H1 (cell line): ENCODE data around the gene GRID2. TPM values are rescaled to one million over a fixed set of nuclear protein-coding genes. Genes with fewer than 3 reads are reported as not detected.

Experiments
- CTCF ChIA-PET: fragments of 300-600 bp; sonication (Branson Sonifier 250); formaldehyde crosslinking; loops from one replicate; lab custom pipeline; 2021; ENCODE audit not compliant: partially characterized antibody; lab: Charles Lee
- POLR2A ChIA-PET: fragments of 300-600 bp; sonication (Branson Sonifier 250); formaldehyde crosslinking; loops from one replicate; lab custom pipeline; 2021; ENCODE audit warnings: inconsistent platforms; ENCODE audit not compliant: partially characterized antibody; lab: Charles Lee
- DNase-seq, 2 experiments: peaks; one replicate each; pipeline versions ENCODE4 v3.0.0 to v3.0.0-alpha.2; 2010 to 2022; ENCODE audit warnings: low spot score in 2 of 2, low read depth in 1 of 2, mixed read lengths in 1 of 2
- FAIRE-seq: peaks from 2 replicates; lab custom pipeline; 2011; peaks lifted over from hg19 to GRCh38; lab: Jason Lieb, UNC
- H2AFZ ChIP-seq: 2 replicates; pipeline ENCODE4 v1.8.1; 2012; ENCODE audit warnings: low read length, inconsistent platforms
- H2AK5ac ChIP-seq: 2 replicates; pipeline ENCODE4 v1.6.1; 2013; ENCODE audit warnings: low read depth, low read length
- H2BK120ac ChIP-seq: replicated peaks from 2 replicates; pipeline ENCODE3; 2013; ENCODE audit warnings: low read depth, low read length, inconsistent platforms
- H2BK12ac ChIP-seq: 2 replicates; pipeline ENCODE4 v1.6.1; 2013; ENCODE audit warnings: low read depth, low read length
- H2BK15ac ChIP-seq: 2 replicates; pipeline ENCODE4 v1.6.1; 2013; ENCODE audit warnings: low read length
- H2BK20ac ChIP-seq: 2 replicates; pipeline ENCODE4 v1.6.1; 2013; ENCODE audit warnings: low read length
- H2BK5ac ChIP-seq: 2 replicates; pipeline ENCODE4 v1.6.1; 2013; ENCODE audit warnings: low read depth, low read length
- H3K14ac ChIP-seq: 2 replicates; pipeline ENCODE4 v1.6.1; 2013; ENCODE audit warnings: inconsistent platforms; ENCODE audit not compliant: insufficient read length
- H3K18ac ChIP-seq: 2 replicates; pipeline ENCODE4 v1.6.1; 2013; ENCODE audit warnings: low read length; ENCODE audit errors: extremely low read depth
- H3K23ac ChIP-seq: 2 replicates; pipeline ENCODE4 v1.6.1; 2013; ENCODE audit warnings: inconsistent platforms; ENCODE audit not compliant: insufficient read length
- H3K23me2 ChIP-seq: 2 replicates; pipeline ENCODE4 v1.6.1; 2013; ENCODE audit warnings: low read depth, low read length
- H3K27ac ChIP-seq: 2 replicates; pipeline ENCODE4 v1.6.1; 2011; ENCODE audit warnings: low read depth, low read length, inconsistent platforms
- H3K27me3 ChIP-seq, 4 experiments: replicated peaks in 1 of 4; 1 replicate in 1 of 4; 2 replicates in 3 of 4; pipeline versions ENCODE4 v1.6.1 to v1.8.1; 2011 to 2013; ENCODE audit warnings: low read length in 3 of 4, mild to moderate bottlenecking in 3 of 4, inconsistent platforms in 2 of 4, mixed read lengths in 2 of 4, moderate library complexity in 1 of 4; ENCODE audit not compliant: control insufficient read depth in 3 of 4, insufficient read depth in 3 of 4; ENCODE audit errors: extremely low read depth in 1 of 4
- H3K36me3 ChIP-seq, 4 experiments: 2 replicates each; pipeline versions ENCODE4 v1.6.1 to v1.8.1; 2011 to 2013; ENCODE audit warnings: mild to moderate bottlenecking in 4 of 4, low read length in 3 of 4, moderate library complexity in 2 of 4, control low read depth in 1 of 4, inconsistent platforms in 1 of 4; ENCODE audit not compliant: insufficient read depth in 4 of 4, control insufficient read depth in 2 of 4
- H3K4ac ChIP-seq: replicated peaks from 2 replicates; pipeline ENCODE3; 2013; ENCODE audit warnings: low read length, low read depth, mixed read lengths, inconsistent platforms; ENCODE audit not compliant: insufficient read length
- H3K4me1 ChIP-seq, 4 experiments: replicated peaks in 1 of 4; 1 replicate in 1 of 4; 2 replicates in 3 of 4; pipeline versions ENCODE4 v1.6.1 to v1.8.1; 2011 to 2013; ENCODE audit warnings: low read length in 3 of 4, inconsistent platforms in 2 of 4, mixed read lengths in 1 of 4; ENCODE audit not compliant: insufficient read depth in 4 of 4, control insufficient read depth in 3 of 4
- H3K4me2 ChIP-seq, 2 experiments: 2 replicates each; pipeline versions ENCODE4 v1.6.1 to v1.8.1; 2011 to 2013; ENCODE audit warnings: low read depth in 2 of 2, low read length in 2 of 2, control low read depth in 1 of 2, inconsistent platforms in 1 of 2, mild to moderate bottlenecking in 1 of 2; ENCODE audit not compliant: insufficient read depth in 1 of 2
- H3K4me3 ChIP-seq, 4 experiments: fragments of 200-600, 300-600 bp in 1 of 4; sonication (generic), shearing (Covaris generic), sonication (Bioruptor Twin) in 1 of 4; 2 replicates each; pipeline versions ENCODE4 v1.5.1 to v1.8.1; 2011 to 2016; ENCODE audit warnings: low read length in 4 of 4, low read depth in 3 of 4, control low read depth in 2 of 4, inconsistent platforms in 2 of 4, mild to moderate bottlenecking in 2 of 4, mixed read lengths in 1 of 4, moderate library complexity in 1 of 4; ENCODE audit not compliant: insufficient read depth in 2 of 4; ENCODE audit errors: extremely low read depth in 1 of 4
- H3K56ac ChIP-seq: replicated peaks from 2 replicates; pipeline ENCODE3; 2013; ENCODE audit warnings: low read depth, mild to moderate bottlenecking, mixed read lengths, low read length, inconsistent platforms; ENCODE audit not compliant: insufficient read length
- H3K79me1 ChIP-seq: 2 replicates; pipeline ENCODE4 v1.6.1; 2013; ENCODE audit warnings: low read depth, low read length, control low read depth
- H3K79me2 ChIP-seq, 2 experiments: 2 replicates each; pipeline versions ENCODE4 v1.6.1 to v1.8.1; 2012 to 2013; ENCODE audit warnings: low read length in 2 of 2, mild to moderate bottlenecking in 2 of 2, inconsistent platforms in 1 of 2; ENCODE audit not compliant: insufficient read depth in 2 of 2, control insufficient read depth in 1 of 2
- H3K9ac ChIP-seq, 4 experiments: replicated peaks in 1 of 4; 1 replicate in 1 of 4; 2 replicates in 3 of 4; pipeline versions ENCODE4 v1.6.1 to v1.8.1; 2011 to 2013; ENCODE audit warnings: low read depth in 3 of 4, low read length in 3 of 4, control low read depth in 2 of 4, mild to moderate bottlenecking in 2 of 4, moderate library complexity in 2 of 4, inconsistent platforms in 1 of 4; ENCODE audit errors: extremely low read depth in 1 of 4
- H3K9me3 ChIP-seq, 2 experiments: 2 replicates each; pipeline versions ENCODE4 v1.6.1 to v1.8.1; 2012 to 2013; ENCODE audit warnings: mild to moderate bottlenecking in 2 of 2, moderate library complexity in 2 of 2, control low read depth in 1 of 2, inconsistent platforms in 1 of 2, low read depth in 1 of 2, low read length in 1 of 2, mixed read lengths in 1 of 2; ENCODE audit not compliant: insufficient read depth in 2 of 2
- H4K20me1 ChIP-seq, 2 experiments: replicated peaks in 1 of 2; 2 replicates each; pipeline versions ENCODE3 to v1.8.1; 2011 to 2013; ENCODE audit warnings: inconsistent platforms in 2 of 2, low read length in 2 of 2, mild to moderate bottlenecking in 1 of 2; ENCODE audit not compliant: insufficient read depth in 2 of 2, control insufficient read depth in 1 of 2
- H4K5ac ChIP-seq: 2 replicates; pipeline ENCODE4 v1.6.1; 2013; ENCODE audit warnings: low read length, low read depth, mixed read lengths, inconsistent platforms; ENCODE audit not compliant: insufficient read length
- H4K8ac ChIP-seq: 2 replicates; pipeline ENCODE4 v1.8.0; 2013; ENCODE audit warnings: mild to moderate bottlenecking, moderate library complexity, low read length, inconsistent platforms; ENCODE audit not compliant: insufficient read depth; ENCODE audit errors: extremely low read depth
- H4K91ac ChIP-seq: replicated peaks from 2 replicates; pipeline ENCODE3; 2013; ENCODE audit warnings: low read length, mixed read lengths, inconsistent platforms; ENCODE audit not compliant: insufficient read length
- SRF ChIP-seq: IDR thresholded peaks from 2 replicates; pipeline ENCODE4 v1.6.1; 2011; ENCODE audit warnings: mild to moderate bottlenecking, low read depth, low read length, moderate library complexity
- WGBS, 2 experiments: shearing (Covaris generic) in 1 of 2; methylation state at CpG; one replicate each; pipeline versions ENCODE4 v1.1.6 to v1.1.7; 2013 to 2015; ENCODE audit warnings: low lambda C conversion rate in 2 of 2, mixed read lengths in 2 of 2, inconsistent platforms in 1 of 2, low coverage in 1 of 2, missing lambda C conversion rate in 1 of 2; ENCODE audit not compliant: insufficient replicate concordance in 2 of 2, insufficient coverage in 1 of 2, insufficient read length in 1 of 2; ENCODE audit errors: extremely low coverage in 1 of 2, missing lambda C conversion rate in 1 of 2; 5-methylcytosine and 5-hydroxymethylcytosine counted together
- polyA plus RNA-seq, 7 experiments: library from polyadenylated mRNA; depleted of rRNA in 3 of 7; stranded (reverse) in 5 of 7; unstranded in 2 of 7; fragments of >200 nt in 5 of 7; fragments of 200-250 nt in 2 of 7; gene quantifications; 1 replicate in 5 of 7; 2 replicates in 1 of 7; 4 replicates in 1 of 7; pipeline versions ENCODE4 v1.2.1 to v1.2.3, GENCODE V29; 2011 to 2013; ENCODE audit warnings: missing spikeins in 2 of 7, mixed read lengths in 2 of 7
- total RNA-seq: library from RNA; stranded (reverse); fragmentation: NEBNext Ultra II Directional; extraction: Animal tissue kit (Norgen Biotek cat#: 25700); gene quantifications from 2 replicates; pipeline ENCODE4 v1.2.1, GENCODE V29; 2021

The GRID2 gene
- total and polyA plus RNA-seq, 2 of the 8 experiments (the other 6 are each of a cell fraction or from before 2014, with no cell fraction given), result 31.1 to 81.9 TPM

- Histone ChIP-seq H3K27ac (no peak overlapping the region), H3K79me2 (no peaks in the 10 kb centered on the region), H4K20me1 (peaks cover 0 to 2% of the 10 kb centered on the region in 2 experiments), H2BK15ac (no peak overlapping the region), H2AFZ (no peak overlapping the region), H3K4me2 (no peak overlapping the region), H2BK20ac (no peak overlapping the region), H3K36me3 (no peaks in the 10 kb centered on the region), H2BK5ac (no peak overlapping the region; the same call in 1 of the 2 replicates), H4K91ac (no peak overlapping the region), H3K56ac (no peak overlapping the region), H3K9me3 (no peaks in the 10 kb centered on the region), H2AK5ac (no peak overlapping the region), H3K9ac (no peak overlapping the region; a peak in 2 of 7 replicates), H3K4me3 (no peak overlapping the region), H3K27me3 (no peaks in the 10 kb centered on the region), H3K23me2 (no peaks in the 10 kb centered on the region), H3K4me1 (peaks cover 0 to 6% (median 0%) of the 10 kb centered on the region in 4 experiments; a peak in 1 of 7 replicates), H3K4ac (no peak overlapping the region), H3K14ac (no peak overlapping the region), H2BK12ac (no peak overlapping the region), H2BK120ac (no peak overlapping the region), H3K23ac (no peak overlapping the region), H3K79me1 (no peaks in the 10 kb centered on the region), H4K5ac (no peak overlapping the region), H4K8ac (no peak overlapping the region), H3K18ac (no peak overlapping the region)
- ChIA-PET CTCF (interaction anchor here (1.1 kb wide), 1 partner anchor 102 kb away, joined by 4 read pairs; no protein-coding TSS in a partner anchor), POLR2A (no interaction called here)
- no peak for FAIRE-seq
- WGBS, 2 experiments, result 89% methylated on average over 3 of the region's 3 CpGs; no CpG with 5 or more reads in 1 of the 2 experiments
- no peak for DNase-seq
- no peak for TF ChIP-seq SRF
These were observed 964.0 kb downstream of the GRID2 start for GRCh38 chr4:93267747-93268146.
